Femur (tissue), 1 donor: ENCODE results near the gene RND3.

Source experiments
- DNase-seq: peaks from one replicate; pipeline ENCODE4 v3.0.0-alpha.2; 2017

Gene RND3, protein sequence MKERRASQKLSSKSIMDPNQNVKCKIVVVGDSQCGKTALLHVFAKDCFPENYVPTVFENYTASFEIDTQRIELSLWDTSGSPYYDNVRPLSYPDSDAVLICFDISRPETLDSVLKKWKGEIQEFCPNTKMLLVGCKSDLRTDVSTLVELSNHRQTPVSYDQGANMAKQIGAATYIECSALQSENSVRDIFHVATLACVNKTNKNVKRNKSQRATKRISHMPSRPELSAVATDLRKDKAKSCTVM

GRCh38 chr2:150487537-150488429 is at the start of gene RND3:
TSS of gene RND3 (minus strand) at chr2:150487667. CDS start at chr2:150487417, 250 bp downstream.
- DNase-seq = peak; percentile 98

- DNase-seq = no peak
These were observed 47.7 kb upstream of the RND3 start for GRCh38 chr2:150535176-150535575.

DNA sequence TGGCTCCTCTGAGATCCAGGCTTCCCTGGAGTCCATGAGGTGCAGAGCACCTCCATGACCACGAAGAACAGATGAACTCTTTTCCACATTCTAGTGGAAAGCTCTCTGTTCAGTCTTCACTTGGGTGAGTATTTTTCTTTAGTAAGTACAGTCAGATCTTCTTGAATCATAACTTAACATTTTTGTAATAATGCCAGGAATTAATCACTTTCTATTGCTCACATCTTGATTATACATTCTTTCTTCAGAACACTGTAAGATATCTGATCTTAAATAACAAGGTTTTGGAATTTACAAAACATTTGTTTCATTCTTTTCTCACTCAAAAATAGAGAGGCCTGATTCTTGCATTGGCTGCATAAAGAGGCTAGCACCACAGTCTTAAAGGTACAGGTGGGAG is 45.4 kb upstream of the RND3 start:
- no peak for DNase-seq

- DNase-seq = no peak
These were observed 44.6 kb upstream of the RND3 start for GRCh38 chr2:150532020-150532419.

DNA sequence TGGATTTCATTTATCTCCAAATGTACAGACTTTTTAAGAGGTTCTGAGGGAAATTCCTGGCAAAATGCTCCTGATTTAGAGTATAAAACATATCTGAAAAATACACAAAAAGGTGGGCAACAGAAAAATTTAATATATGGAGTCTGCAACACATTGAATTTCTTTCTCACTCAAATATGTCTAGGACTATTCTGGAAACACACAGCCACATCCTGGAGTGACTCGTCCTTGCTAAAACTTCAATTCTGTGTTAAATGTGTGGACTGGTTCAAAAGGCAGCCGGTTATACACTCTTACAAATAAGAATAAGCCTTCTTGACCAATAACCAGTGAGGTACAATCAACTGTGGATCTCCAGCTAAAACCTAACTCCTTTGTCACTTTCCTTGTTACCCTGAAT is 44.1 kb upstream of the RND3 start:
- no peak for DNase-seq

DNA sequence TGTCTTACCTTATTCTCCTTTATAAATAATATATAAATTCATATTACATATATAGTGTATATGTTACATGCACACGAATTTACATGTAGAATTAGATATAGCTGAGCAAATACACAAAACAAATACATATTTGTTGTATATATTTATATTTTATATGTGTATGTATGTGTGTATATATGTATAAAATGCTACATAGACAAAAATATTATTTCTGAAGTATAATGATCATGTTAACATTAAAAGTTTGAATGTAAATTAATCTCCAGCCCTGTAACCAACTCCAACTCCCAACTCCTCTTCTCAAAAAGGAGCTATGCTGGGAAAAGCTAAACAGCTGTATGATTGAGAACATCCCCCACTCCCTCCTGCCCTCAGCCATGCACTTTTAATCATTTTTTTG is 42.7 kb upstream of the RND3 start:
- DNase-seq = no peak

DNA sequence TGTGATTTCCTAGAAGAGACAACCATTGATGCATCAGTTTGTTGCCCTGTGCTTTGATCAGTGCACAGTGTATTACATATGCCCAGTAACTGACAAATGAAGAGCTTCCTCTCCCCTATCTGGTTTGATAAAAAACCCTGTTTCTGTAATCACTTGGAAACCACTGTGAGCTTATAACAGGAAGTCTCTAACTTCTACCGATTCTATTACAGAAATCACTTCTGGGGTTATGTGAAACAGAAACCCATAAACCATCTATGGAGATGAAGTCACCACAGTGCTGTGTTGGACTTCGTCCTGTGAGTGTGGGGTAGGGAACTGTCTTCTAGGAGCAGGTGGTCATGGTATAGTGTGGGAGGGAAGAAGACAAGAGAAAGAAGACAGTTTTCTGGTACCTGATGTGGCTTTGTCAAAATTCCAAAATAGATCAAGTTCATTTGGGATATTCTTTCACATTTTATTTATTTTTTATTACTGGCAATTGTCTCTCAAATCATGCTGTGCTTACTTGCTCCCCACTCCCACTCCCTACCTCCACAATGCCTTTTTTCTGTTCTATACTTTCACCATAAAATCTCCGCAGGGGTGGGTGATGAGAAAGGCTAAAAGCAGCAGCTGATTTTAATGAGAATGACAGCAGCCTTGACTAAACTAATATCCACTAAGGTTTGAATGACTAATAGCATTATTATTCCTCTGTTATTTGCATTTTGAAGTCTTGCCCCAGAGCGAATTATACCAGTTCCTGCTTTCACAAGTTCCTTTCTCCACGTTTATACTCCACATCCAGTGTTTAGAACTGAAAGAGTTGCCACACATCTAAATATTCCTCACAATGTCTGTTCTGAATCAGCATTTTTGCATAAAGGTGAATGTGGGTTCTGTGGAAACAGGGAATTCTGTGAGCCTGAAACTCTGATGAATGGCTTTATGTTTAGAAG is 41.7 kb upstream of the RND3 start:
- no peak for DNase-seq

- DNase-seq = no peak
These were observed 39.4 kb upstream of the RND3 start for GRCh38 chr2:150526827-150527226.

GRCh38 chr2:150526006-150526405 is 38.5 kb upstream of the RND3 start:
- no peak for DNase-seq

- no peak for DNase-seq
These were observed 34.8 kb upstream of the RND3 start for GRCh38 chr2:150522269-150522668.

- no peak for DNase-seq
These were observed 33.6 kb upstream of the RND3 start for GRCh38 chr2:150520887-150521664.

- DNase-seq = no peak
These were observed 32.6 kb upstream of the RND3 start for GRCh38 chr2:150520033-150520432.

DNA sequence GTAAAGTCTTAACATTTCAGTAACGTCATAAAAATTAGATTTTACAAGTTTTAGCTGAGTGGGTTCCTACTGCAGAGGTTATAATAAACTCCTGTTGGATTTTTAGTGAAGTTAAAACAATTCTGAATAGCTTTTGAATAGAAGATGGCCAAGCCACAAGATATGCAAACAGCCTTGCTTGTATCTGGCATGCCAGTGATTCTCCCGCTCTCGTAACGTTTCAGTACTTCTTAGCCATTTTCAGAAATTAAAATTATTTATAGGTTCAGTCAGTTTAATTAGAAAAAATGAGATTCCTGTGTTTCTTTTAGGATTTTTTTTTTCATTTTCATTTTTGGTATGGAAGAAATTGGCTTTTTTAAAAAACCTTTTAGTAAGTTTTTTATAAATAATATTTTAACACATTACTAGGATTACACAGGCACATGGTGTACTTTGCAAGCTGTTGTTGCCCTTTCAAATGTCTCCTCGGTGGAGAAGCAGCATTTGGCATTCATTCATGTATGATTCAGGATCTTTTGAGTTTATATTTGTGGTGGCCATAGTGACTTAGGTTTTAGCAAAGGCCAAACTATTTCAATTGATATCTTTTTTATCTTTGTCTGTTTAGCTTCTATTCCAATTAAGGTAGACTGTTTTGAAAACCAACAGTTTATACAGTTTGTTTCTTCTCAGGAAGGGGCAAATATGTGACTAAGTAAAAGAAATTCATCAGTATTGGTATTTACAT is 30.6 kb upstream of the RND3 start:
- DNase-seq = no peak

DNA sequence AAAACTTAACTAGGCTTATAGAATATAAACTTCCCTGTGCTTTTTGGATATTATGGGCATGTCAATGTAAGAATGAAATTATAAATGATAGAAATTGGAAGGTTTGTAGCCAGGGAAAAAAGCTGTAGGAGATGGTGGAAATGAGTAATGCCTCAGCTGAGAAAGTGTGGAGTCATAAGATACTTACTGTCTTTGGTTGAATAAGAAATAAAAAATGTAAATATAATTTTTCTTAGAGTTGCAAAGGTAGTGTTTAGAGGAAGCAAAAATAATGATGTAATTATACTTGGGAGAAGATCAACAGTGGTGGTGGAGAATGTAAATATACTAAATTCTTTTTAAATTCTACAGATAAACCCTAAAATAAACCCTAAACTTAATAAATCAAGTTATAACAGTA is 26.2 kb upstream of the RND3 start:
- no peak for DNase-seq

DNA sequence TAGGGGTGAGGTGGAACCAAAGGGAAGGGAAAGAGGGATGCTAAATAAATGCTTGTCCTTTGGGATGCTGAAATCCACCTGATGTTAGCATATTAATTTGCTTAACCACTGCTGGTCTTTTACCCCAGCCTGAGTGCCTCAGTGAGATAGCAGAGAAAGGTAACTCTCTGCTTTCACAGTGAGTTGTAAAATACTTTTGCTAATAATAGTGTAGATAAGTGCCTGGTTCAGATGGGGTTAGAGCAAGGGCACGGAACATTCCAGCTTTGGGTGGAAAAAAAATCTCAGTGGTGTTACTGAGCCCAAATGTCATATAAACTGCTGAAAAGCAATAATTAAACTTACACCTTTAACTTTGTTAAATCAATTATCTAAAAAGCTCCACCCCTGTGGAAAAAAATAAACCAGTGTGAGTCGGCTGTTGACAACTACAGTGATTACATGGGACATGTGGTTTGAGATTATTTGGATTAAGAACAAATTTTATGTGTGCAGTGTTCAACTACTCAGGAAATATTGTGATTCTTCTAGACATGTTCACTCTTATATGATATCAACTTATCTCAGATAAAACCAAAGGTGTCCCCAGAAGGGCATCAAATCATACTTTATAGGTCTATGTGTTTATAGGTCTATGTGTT is 21.1 kb upstream of the RND3 start:
- no peak for DNase-seq

DNA sequence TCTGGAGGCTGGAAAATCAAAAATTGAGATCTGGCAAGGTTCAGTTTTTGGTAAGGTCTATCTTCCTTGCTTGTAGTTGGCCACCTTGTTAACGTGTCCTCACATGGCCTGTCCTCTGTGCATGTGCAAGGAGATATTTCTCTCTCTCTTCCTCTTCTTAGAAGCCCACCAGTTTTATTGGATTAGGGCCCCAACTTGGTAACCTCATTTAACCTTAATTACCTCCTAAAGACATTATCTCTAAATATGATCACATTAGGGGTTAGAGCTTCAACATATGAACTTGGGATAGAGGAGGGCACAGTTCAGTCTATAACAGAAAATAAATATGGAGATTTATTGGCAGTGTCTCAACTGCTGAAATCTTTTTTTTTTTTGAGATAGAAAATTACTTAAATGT is 19.6 kb upstream of the RND3 start:
- DNase-seq = no peak

DNA sequence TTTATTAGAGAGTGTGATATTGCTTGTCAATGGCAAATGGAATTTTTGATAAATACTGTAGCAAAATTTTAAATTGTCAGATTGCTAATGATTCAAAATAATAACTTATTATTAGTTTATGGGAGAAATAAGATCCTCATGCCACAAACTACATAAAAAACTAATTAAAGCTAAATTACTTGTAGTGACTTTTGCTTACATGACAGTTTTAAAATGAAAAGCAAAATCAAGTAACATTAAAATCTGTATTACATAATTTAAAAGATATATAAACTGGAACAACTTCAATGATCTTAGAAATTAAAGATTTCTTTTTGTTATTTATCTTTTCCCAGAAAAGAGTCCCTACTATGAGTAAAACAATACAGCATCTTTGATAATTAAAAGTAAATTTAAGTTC is 17.7 kb upstream of the RND3 start:
- no peak for DNase-seq

- peak; percentile 37 for DNase-seq
These were observed 8.6 kb upstream of the RND3 start for GRCh38 chr2:150495993-150496627.

DNA sequence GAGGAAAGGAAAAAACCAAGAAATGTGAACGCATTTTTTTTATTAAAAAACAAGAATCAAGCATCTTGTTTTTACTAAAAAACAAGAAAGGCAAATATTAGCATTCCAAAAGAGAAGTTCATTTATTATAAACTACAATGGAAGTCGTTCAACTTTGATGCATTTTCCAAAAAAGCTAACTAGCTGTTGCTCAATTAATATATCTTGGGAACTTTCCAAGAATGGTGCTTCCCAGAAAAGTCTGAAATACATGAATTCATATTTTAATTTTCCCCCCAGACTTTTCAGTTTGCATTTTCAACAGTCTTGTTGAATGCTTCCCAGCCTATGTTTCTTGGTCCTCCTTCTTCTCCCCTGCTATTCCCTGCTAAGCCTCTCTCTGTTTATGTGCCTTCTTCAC is 7.5 kb upstream of the RND3 start:
- DNase-seq = no peak

- DNase-seq = no peak
These were observed 6.9 kb upstream of the RND3 start for GRCh38 chr2:150494234-150494945.
